Aorta (tissue), 5 donors: ENCODE measurements around the gene CRELD1. TPM values are rescaled to one million over a fixed set of nuclear protein-coding genes. Genes with fewer than 3 reads are reported as not detected.
"Not testable (repeated sequence)": the region's sequence is repeated elsewhere in the genome, so short reads cannot be mapped to it uniquely, and the experiment has no call there.

ENCODE experiments used
- ATAC-seq: fragments of 200-7000 bp; cut with Tn5 transposase; one replicate; pipeline ENCODE4 v1.9.1; 2022; ENCODE audit warnings: moderate library complexity; ENCODE audit not compliant: low FRiP score
- DNase-seq, 2 donors: peaks; one replicate each; pipeline ENCODE4 v3.0.0-alpha.2; 2020
- H3K27ac ChIP-seq, 2 donors: one replicate each; pipeline ENCODE4 v1.5.1; 2013; ENCODE audit warnings: low read length in 2 of 2, mild to moderate bottlenecking in 2 of 2, moderate library complexity in 2 of 2, control low read depth in 1 of 2, inconsistent platforms in 1 of 2, low read depth in 1 of 2
- H3K27me3 ChIP-seq, 2 donors: one replicate each; pipeline ENCODE4 v1.6.1; 2013; ENCODE audit warnings: control low read depth in 1 of 2, low read length in 1 of 2, mild to moderate bottlenecking in 1 of 2, moderate library complexity in 1 of 2; ENCODE audit not compliant: insufficient read depth in 2 of 2, control insufficient read depth in 1 of 2
- H3K36me3 ChIP-seq, 2 donors: one replicate each; pipeline ENCODE4 v1.6.1; 2013; ENCODE audit warnings: control low read depth in 1 of 2, low read length in 1 of 2, mild to moderate bottlenecking in 1 of 2; ENCODE audit not compliant: insufficient read depth in 2 of 2, control insufficient read depth in 1 of 2
- H3K4me1 ChIP-seq, 2 donors: one replicate each; pipeline ENCODE4 v1.6.1; 2013; ENCODE audit warnings: low read length in 2 of 2, control low read depth in 1 of 2, mild to moderate bottlenecking in 1 of 2, moderate library complexity in 1 of 2; ENCODE audit not compliant: insufficient read depth in 2 of 2, control insufficient read depth in 1 of 2
- H3K4me3 ChIP-seq, 2 donors: one replicate each; pipeline ENCODE4 v1.5.1; 2013; ENCODE audit warnings: low read length in 2 of 2, control low read depth in 1 of 2, mild to moderate bottlenecking in 1 of 2
- H3K9me3 ChIP-seq: one replicate; pipeline ENCODE4 v1.6.1; 2013; ENCODE audit warnings: mild to moderate bottlenecking, low read length; ENCODE audit not compliant: control insufficient read depth
- WGBS, 2 donors: extraction: QIAGEN DNeasy Blood & Tissue Kit; methylation state at CpG; one replicate each; pipeline ENCODE4 v1.1.7; 2013; 5-methylcytosine and 5-hydroxymethylcytosine counted together
- intact Hi-C, 2 donors: fragments of 100-400 bp; cut with DNase I; formaldehyde crosslinking; loops; one replicate each; pipeline versions ENCODE4 v1.14.2 to v1.15.0; 2022
- polyA plus RNA-seq, 2 donors: library from polyadenylated mRNA; stranded (reverse); fragments of 200-250 nt; gene quantifications; one replicate each; pipeline ENCODE4 v1.2.3, GENCODE V29; 2013
- total RNA-seq, 2 donors: library from RNA; stranded (reverse); fragmentation: NEBNext Ultra II Directional; extraction: Animal tissue kit (Norgen Biotek cat#: 25700); gene quantifications; one replicate each; pipeline ENCODE4 v1.2.1, GENCODE V29; 2021
- donor health status: healthy with polysubstance abuse.
- donor health status: Bipolar disorder and iron deficiency.
- donor health status: DM: no; HTN: no; CAD: no.
- donor health status: DM: no; HTN: no; CAD: no.
- donor health status: DM: yes; HTN: yes; CAD: no.

The CRELD1 gene
- total and polyA plus RNA-seq, 4 donors: 30.8 to 44.3 (median 35.9) TPM

GRCh38 chr3:9935966-9936510, 2.4 kb downstream of the CRELD1 start:
- Histone ChIP-seq H3K36me3 (no peaks in the 10 kb centered on the region), H3K4me3 (no peak overlapping the region), H3K27me3 (no peaks in the 10 kb centered on the region), H3K9me3 (no peaks in the 10 kb centered on the region), H3K27ac (no peak overlapping the region), H3K4me1 (peaks cover 0 to 3% of the 10 kb centered on the region in 2 donors)
- peak in 1 of 2 donors; percentile 2 for DNase-seq
- no peak for ATAC-seq
- intact Hi-C loops: no loop called here
- WGBS, 2 donors: 90 to 98% methylated on average over 5 of the region's 5 CpGs

GRCh38 chr3:9937486-9938238, 4.0 kb downstream of the CRELD1 start:
- Histone ChIP-seq H3K36me3 (no peaks in the 10 kb centered on the region), H3K27me3 (no peaks in the 10 kb centered on the region), H3K9me3 (no peaks in the 10 kb centered on the region), H3K27ac (no peak overlapping the region), H3K4me1 (peaks cover 0 to 3% of the 10 kb centered on the region in 2 donors), H3K4me3 (no peak overlapping the region)
- DNase-seq (peak in 1 of 2 donors; percentile 63), ATAC-seq (no peak)
- WGBS, 2 donors: 93% methylated on average over 13 of the region's 13 CpGs
- intact Hi-C loops: no loop called here

- ATAC-seq: no peak
- Histone ChIP-seq H3K9me3 (no peaks in the 10 kb centered on the region), H3K4me1 (peaks cover 0 to 3% of the 10 kb centered on the region in 2 donors), H3K27ac (no peak overlapping the region), H3K27me3 (no peaks in the 10 kb centered on the region), H3K4me3 (no peak overlapping the region), H3K36me3 (no peaks in the 10 kb centered on the region)
- intact Hi-C loops: no loop called here
- no peak for DNase-seq
- WGBS, 2 donors: 89 to 91% methylated on average over 2 of the region's 2 CpGs
Observed at GRCh38 chr3:9938966-9939365, 5.3 kb downstream of the CRELD1 start.

GRCh38 chr3:9939906-9940305, 6.3 kb downstream of the CRELD1 start:
- ATAC-seq, H3K27ac ChIP-seq, H3K9me3 ChIP-seq, H3K4me1 ChIP-seq, H3K36me3 ChIP-seq, H3K4me3 ChIP-seq, intact Hi-C loops, H3K27me3 ChIP-seq: not testable (repeated sequence)
- peak in 1 of 2 donors; percentile 25 for DNase-seq
- WGBS, 2 donors: 84 to 93% methylated on average over 9 to 32 of the region's 32 CpGs

GRCh38 chr3:9940746-9941145, 7.1 kb downstream of the CRELD1 start:
- H3K9me3 ChIP-seq: no peaks in the 10 kb centered on the region
- no peaks in the 10 kb centered on the region for H3K4me1 ChIP-seq
- 92 to 96% methylated on average over 10 of the region's 10 CpGs for WGBS, 2 donors
- H3K27me3 ChIP-seq: no peaks in the 10 kb centered on the region
- no peak overlapping the region for H3K27ac ChIP-seq
- ATAC-seq (no peak), DNase-seq (peak in 1 of 2 donors; percentile 63)
- H3K4me3 ChIP-seq: no peak overlapping the region
- no peaks in the 10 kb centered on the region for H3K36me3 ChIP-seq
- intact Hi-C loops: no loop called here

GRCh38 chr3:9942164-9942563, 8.5 kb downstream of the CRELD1 start:
- Histone ChIP-seq H3K36me3 (no peaks in the 10 kb centered on the region), H3K27me3 (no peaks in the 10 kb centered on the region), H3K9me3 (no peaks in the 10 kb centered on the region), H3K27ac (no peak overlapping the region), H3K4me3 (no peak overlapping the region), H3K4me1 (no peaks in the 10 kb centered on the region)
- no peak for ATAC-seq
- intact Hi-C loops: no loop called here
- DNase-seq: peak in 1 of 2 donors; percentile 2
- 77 to 84% methylated on average over 4 of the region's 4 CpGs for WGBS, 2 donors

- no peaks in the 10 kb centered on the region for H3K4me1 ChIP-seq
- 87 to 90% methylated on average over 10 to 11 of the region's 11 CpGs for WGBS, 2 donors
- no peak overlapping the region for H3K4me3 ChIP-seq
- no peaks in the 10 kb centered on the region for H3K27me3 ChIP-seq
- ATAC-seq (no peak), DNase-seq (peak in 1 of 2 donors; percentile 66)
- intact Hi-C loops: no loop called here
- H3K27ac ChIP-seq: no peak overlapping the region
- H3K36me3 ChIP-seq: no peaks in the 10 kb centered on the region
- no peaks in the 10 kb centered on the region for H3K9me3 ChIP-seq
Observed at GRCh38 chr3:9942934-9943690, 9.5 kb downstream of the CRELD1 start.

- no peaks in the 10 kb centered on the region for H3K9me3 ChIP-seq
- peak in 1 of 2 donors; percentile 66 for DNase-seq
- 87 to 90% methylated on average over 11 of the region's 11 CpGs for WGBS, 2 donors
- H3K4me1 ChIP-seq: no peaks in the 10 kb centered on the region
- H3K27ac ChIP-seq: no peak overlapping the region
- intact Hi-C loops: no loop called here
- ATAC-seq: no peak
- H3K4me3 ChIP-seq: no peak overlapping the region
- no peaks in the 10 kb centered on the region for H3K27me3 ChIP-seq
- H3K36me3 ChIP-seq: no peaks in the 10 kb centered on the region
Observed at GRCh38 chr3:9944271-9944670, 10.6 kb downstream of the CRELD1 start.
